HUES48 (cell line): ENCODE measurements around the gene IFT25.
"Not testable (repeated sequence)": the region's sequence is repeated elsewhere in the genome, so short reads cannot be mapped to it uniquely, and the experiment has no call there.

Experiments
- H3K27ac ChIP-seq: one replicate; pipeline ENCODE4 v1.7.0; 2013; ENCODE audit warnings: low read depth, low read length, inconsistent platforms
- H3K27me3 ChIP-seq: 2 replicates; pipeline ENCODE4 v1.6.1; 2013; ENCODE audit warnings: mild to moderate bottlenecking, low read length; ENCODE audit not compliant: control insufficient read depth, insufficient read depth
- H3K36me3 ChIP-seq: 2 replicates; pipeline ENCODE4 v1.6.1; 2013; ENCODE audit warnings: low read length; ENCODE audit not compliant: control insufficient read depth, insufficient read depth
- H3K4me1 ChIP-seq: 2 replicates; pipeline ENCODE4 v1.6.1; 2013; ENCODE audit warnings: mild to moderate bottlenecking, low read length; ENCODE audit not compliant: control insufficient read depth, insufficient read depth
- H3K4me3 ChIP-seq: 2 replicates; pipeline ENCODE4 v1.5.1; 2013; ENCODE audit warnings: mild to moderate bottlenecking, low read depth, low read length
- H3K9ac ChIP-seq: 2 replicates; pipeline ENCODE4 v1.6.1; 2013; ENCODE audit warnings: mild to moderate bottlenecking, low read depth, low read length, moderate library complexity
- H3K9me3 ChIP-seq: 2 replicates; pipeline ENCODE4 v1.6.1; 2013; ENCODE audit warnings: low read length; ENCODE audit not compliant: control insufficient read depth, insufficient read depth

IFT25 gene

GRCh38 chr1:53895421-53895820 is 50.1 kb downstream of the IFT25 start:
- H3K4me1 ChIP-seq = 0 out of 2 replicates have a peak, but pooled peaks cover under 1% of the 10 kb centered on the region
- no peaks in the 10 kb centered on the region for H3K27me3 ChIP-seq

GRCh38 chr1:53894644-53895043 is 50.9 kb downstream of the IFT25 start:
- no peak overlapping the region for H3K27ac ChIP-seq

More at GRCh38 chr1:53895421-53895820, 50.1 kb downstream of the IFT25 start:
- H3K36me3 ChIP-seq = no peaks in the 10 kb centered on the region
- no peaks in the 10 kb centered on the region for H3K9me3 ChIP-seq
- H3K4me3 ChIP-seq = no peak overlapping the region
- H3K27ac ChIP-seq = no peak overlapping the region
- no peak overlapping the region for H3K9ac ChIP-seq

GRCh38 chr1:53893999-53894636 is 51.4 kb downstream of the IFT25 start, which contains the start of gene DIO1:
Gene DIO1 (plus strand): TSS chr1:53894187. CDS start chr1:53894211, 24 bp downstream.
- no peak within 1 kb of the TSS for H3K9ac ChIP-seq
- H3K36me3 ChIP-seq = no peaks in the 10 kb centered on the region
- peaks cover 6% of the 10 kb centered on the region for H3K4me1 ChIP-seq
- no peak within 1 kb of the TSS for H3K4me3 ChIP-seq
- H3K27ac ChIP-seq = no peak within 1 kb of the TSS
- no peaks in the 10 kb centered on the region for H3K27me3 ChIP-seq
- H3K9me3 ChIP-seq = no peaks in the 10 kb centered on the region

More at GRCh38 chr1:53894644-53895043, 50.9 kb downstream of the IFT25 start:
- Histone ChIP-seq H3K4me3 (no peak overlapping the region), H3K36me3 (no peaks in the 10 kb centered on the region), H3K27me3 (no peaks in the 10 kb centered on the region), H3K4me1 (peaks cover 6% of the 10 kb centered on the region), H3K9ac (no peak overlapping the region), H3K9me3 (no peaks in the 10 kb centered on the region)

GRCh38 chr1:53892911-53893310 is 52.6 kb downstream of the IFT25 start:
- Histone ChIP-seq H3K9me3 (no peaks in the 10 kb centered on the region), H3K36me3 (0 out of 2 replicates have a peak, but pooled peaks cover 2% of the 10 kb centered on the region), H3K27me3 (no peaks in the 10 kb centered on the region), H3K9ac (no peak overlapping the region), H3K4me3 (no peak overlapping the region), H3K4me1 (peaks cover 6% of the 10 kb centered on the region), H3K27ac (no peak overlapping the region)

GRCh38 chr1:53891678-53892077 is 53.8 kb downstream of the IFT25 start:
- Histone ChIP-seq H3K27me3 (no peaks in the 10 kb centered on the region), H3K36me3 (0 out of 2 replicates have a peak, but pooled peaks cover 12% of the 10 kb centered on the region), H3K9me3 (no peaks in the 10 kb centered on the region), H3K9ac (no peak overlapping the region), H3K4me3 (no peak overlapping the region), H3K27ac (no peak overlapping the region), H3K4me1 (peaks cover 6% of the 10 kb centered on the region)

GRCh38 chr1:53891018-53891417 is 54.5 kb downstream of the IFT25 start:
- no peak overlapping the region for H3K9ac ChIP-seq
- H3K4me1 ChIP-seq = peaks cover 6% of the 10 kb centered on the region
- no peak overlapping the region for H3K4me3 ChIP-seq
- H3K27ac ChIP-seq = no peak overlapping the region
- 0 out of 2 replicates have a peak, but pooled peaks cover 13% of the 10 kb centered on the region for H3K36me3 ChIP-seq
- H3K9me3 ChIP-seq = no peaks in the 10 kb centered on the region
- H3K27me3 ChIP-seq = no peaks in the 10 kb centered on the region

- no peak overlapping the region for H3K27ac ChIP-seq
- peak overlapping the region; percentile 95; the same call in 1 of the 2 replicates for H3K4me3 ChIP-seq
- H3K9ac ChIP-seq = no peak overlapping the region
These were observed 55.0 kb downstream of the IFT25 start for GRCh38 chr1:53890522-53890941.

GRCh38 chr1:53889304-53890298 is 55.9 kb downstream of the IFT25 start, which contains the start of gene YIPF1:
Gene YIPF1 (minus strand): TSS chr1:53889797. CDS start chr1:53888937, 860 bp downstream.
- H3K9ac ChIP-seq = peak within 1 kb of the TSS; percentile 72
- H3K4me3 ChIP-seq = peak within 1 kb of the TSS; percentile 95
- no peaks in the 10 kb centered on the region for H3K27me3 ChIP-seq
- H3K27ac ChIP-seq = no peak within 1 kb of the TSS
- peaks cover 13% of the 10 kb centered on the region; the same call in 1 of the 2 replicates for H3K36me3 ChIP-seq
- H3K4me1 ChIP-seq = peaks cover 6% of the 10 kb centered on the region
- H3K9me3 ChIP-seq = no peaks in the 10 kb centered on the region

More at GRCh38 chr1:53890522-53890941, 55.0 kb downstream of the IFT25 start:
- no peaks in the 10 kb centered on the region for H3K27me3 ChIP-seq
- H3K36me3 ChIP-seq = 0 out of 2 replicates have a peak, but pooled peaks cover 13% of the 10 kb centered on the region
- peaks cover 6% of the 10 kb centered on the region for H3K4me1 ChIP-seq
- no peaks in the 10 kb centered on the region for H3K9me3 ChIP-seq

GRCh38 chr1:53888681-53889080 is 56.8 kb downstream of the IFT25 start:
- Histone ChIP-seq H3K27me3 (no peaks in the 10 kb centered on the region), H3K9ac (no peak overlapping the region), H3K36me3 (peaks cover 13% of the 10 kb centered on the region; the same call in 1 of the 2 replicates), H3K27ac (no peak overlapping the region), H3K9me3 (no peaks in the 10 kb centered on the region), H3K4me1 (peaks cover 6% of the 10 kb centered on the region), H3K4me3 (peak overlapping the region; percentile 95)

GRCh38 chr1:53883600-53883999 is 61.9 kb downstream of the IFT25 start:
- H3K4me1 ChIP-seq, H3K4me3 ChIP-seq, H3K27me3 ChIP-seq, H3K9ac ChIP-seq, H3K27ac ChIP-seq, H3K9me3 ChIP-seq: not testable (repeated sequence)
- peaks cover 23% of the 10 kb centered on the region for H3K36me3 ChIP-seq
